Gastroesophageal sphincter (tissue), 4 donors: ENCODE results near the gene MSN. TPM values are rescaled to one million over a fixed set of nuclear protein-coding genes. Genes with fewer than 3 reads are reported as not detected.
A peak's percentile ranks its signal among the peaks of the same experiment; 100 is the strongest.
"Not testable (repeated sequence)": the region's sequence is repeated elsewhere in the genome, so short reads cannot be mapped to it uniquely, and the experiment has no call there.

Experiments
- ATAC-seq: fragments of 150-250 bp; one replicate; pipeline ENCODE4 v1.9.1; 2016; ENCODE audit warnings: mild to moderate bottlenecking, moderate library complexity
- H3K27ac ChIP-seq, 4 donors: fragments of 200-600 bp; sonication (generic) in 3 of 4; 1 replicate in 3 of 4; 2 replicates in 1 of 4; pipeline ENCODE4 v1.5.1; 2016 to 2019
- H3K27me3 ChIP-seq: fragments of 200-600 bp; sonication (generic); one replicate; pipeline ENCODE4 v1.5.1; 2019
- H3K36me3 ChIP-seq, 2 donors: fragments of 200-600 bp; sonication (generic); one replicate each; pipeline ENCODE4 v1.5.1; 2019; ENCODE audit warnings: control low read depth in 1 of 2
- H3K4me1 ChIP-seq, 3 donors: fragments of 200-600 bp; sonication (generic); 1 replicate in 2 of 3; 2 replicates in 1 of 3; pipeline ENCODE4 v1.5.1; 2016 to 2019; ENCODE audit warnings: control low read depth in 2 of 3
- H3K4me3 ChIP-seq, 2 donors: fragments of 200-600 bp; sonication (generic); one replicate each; pipeline ENCODE4 v1.5.1; 2019; ENCODE audit warnings: mild to moderate bottlenecking in 1 of 2, moderate library complexity in 1 of 2
- H3K9me3 ChIP-seq, 3 donors: fragments of 200-600 bp; sonication (generic); one replicate each; pipeline ENCODE4 v1.5.1; 2017 to 2019; ENCODE audit warnings: control low read depth in 2 of 3
- CTCF ChIP-seq, 4 experiments: fragments of 200-600 bp in 2 of 4; fragments of 450-650 bp in 2 of 4; sonication (generic) in 1 of 4; IDR thresholded peaks; one replicate each; pipeline ENCODE4 v1.5.1; 2017 to 2019; ENCODE audit warnings: antibody characterized with exemption in 4 of 4, mild to moderate bottlenecking in 2 of 4, moderate library complexity in 2 of 4
- EP300 ChIP-seq: sonication (generic); formaldehyde crosslinking; IDR thresholded peaks from one replicate; pipeline ENCODE4 v1.6.1; 2017; ENCODE audit warnings: antibody characterized with exemption, mild to moderate bottlenecking
- POLR2A ChIP-seq, 2 donors: fragments of 450-650 bp; IDR thresholded peaks; one replicate each; pipeline ENCODE4 v1.6.1; 2017; ENCODE audit warnings: antibody characterized with exemption in 2 of 2, mild to moderate bottlenecking in 2 of 2, moderate library complexity in 1 of 2
- POLR2AphosphoS5 ChIP-seq: sonication (generic); formaldehyde crosslinking; IDR thresholded peaks from one replicate; pipeline ENCODE4 v1.6.1; 2017; ENCODE audit warnings: antibody characterized with exemption
- WGBS, 2 donors: methylation state at CpG; one replicate each; pipeline ENCODE4 v1.1.5; 2018; ENCODE audit warnings: low coverage in 1 of 2; 5-methylcytosine and 5-hydroxymethylcytosine counted together
- total RNA-seq, 4 donors: library from RNA; depleted of rRNA; stranded (reverse); fragments of >200 nt; gene quantifications; one replicate each; pipeline ENCODE4 v1.1.0, GENCODE V29; 2016

MSN gene
- total RNA-seq, 4 donors from 2014 or later, result 191 to 355 (median 269) TPM

GRCh38 chrX:65644621-65645289 is 22.7 kb upstream of the MSN start:
- Histone ChIP-seq H3K4me3 (no peak overlapping the region), H3K27ac (peak overlapping the region; percentile 59 to 76 (median 72)), H3K36me3 (no peaks in the 10 kb centered on the region), H3K9me3 (no peaks in the 10 kb centered on the region), H3K27me3 (no peaks in the 10 kb centered on the region), H3K4me1 (peaks cover 2 to 30% (median 19%) of the 10 kb centered on the region in 3 donors)
- ATAC-seq, result peak; percentile 98
- WGBS, 2 donors, result 20% methylated on average over 1 of the region's 1 CpG; no CpG with 5 or more reads in 1 of the 2 donors
- TF ChIP-seq EP300 (no peak), POLR2A (IDR thresholded peaks at IDR 0.05) (no peak), CTCF (IDR thresholded peaks at IDR 0.05) (no peak), POLR2AphosphoS5 (peak; percentile 48)

GRCh38 chrX:65647801-65648200 is 19.7 kb upstream of the MSN start:
- no peak for ATAC-seq
- no peaks in the 10 kb centered on the region for H3K36me3 ChIP-seq
- H3K4me3 ChIP-seq, result no peak overlapping the region
- peaks cover 2 to 27% (median 17%) of the 10 kb centered on the region in 3 donors for H3K4me1 ChIP-seq
- no peak for TF ChIP-seq CTCF (IDR thresholded peaks at IDR 0.05)
- no peak for TF ChIP-seq POLR2AphosphoS5
- no peak for TF ChIP-seq EP300
- no peak for TF ChIP-seq POLR2A (IDR thresholded peaks at IDR 0.05)
- H3K27ac ChIP-seq, result no peak overlapping the region
- no peaks in the 10 kb centered on the region for H3K27me3 ChIP-seq
- H3K9me3 ChIP-seq, result no peaks in the 10 kb centered on the region
- WGBS, 2 donors, result 56 to 67% methylated on average over 1 to 2 of the region's 3 CpGs

GRCh38 chrX:65652098-65652497 is 15.4 kb upstream of the MSN start:
- TF ChIP-seq POLR2A (IDR thresholded peaks at IDR 0.05) (no peak), POLR2AphosphoS5 (no peak), EP300 (no peak), CTCF (IDR thresholded peaks at IDR 0.05) (no peak)
- no peak for ATAC-seq
- H3K9me3 ChIP-seq, result no peaks in the 10 kb centered on the region
- H3K27ac ChIP-seq, result no peak overlapping the region
- no peak overlapping the region for H3K4me3 ChIP-seq
- H3K36me3 ChIP-seq, result no peaks in the 10 kb centered on the region
- no CpG with 5 or more reads among the region's 1 CpG for WGBS, 2 donors
- no peaks in the 10 kb centered on the region for H3K27me3 ChIP-seq
- peaks cover 0 to 11% (median 0%) of the 10 kb centered on the region in 3 donors for H3K4me1 ChIP-seq

GRCh38 chrX:65657009-65657441 is 10.4 kb upstream of the MSN start:
- Histone ChIP-seq H3K27ac (peak overlapping the region in 2 of 4 donors; percentile 48 to 57), H3K4me1 (peaks cover 0 to 11% (median 0%) of the 10 kb centered on the region in 3 donors)
- H3K27me3 ChIP-seq, H3K9me3 ChIP-seq, ATAC-seq, H3K36me3 ChIP-seq, H3K4me3 ChIP-seq: not testable (repeated sequence)
- no CpG with 5 or more reads among the region's 7 CpGs for WGBS, 2 donors

- Histone ChIP-seq H3K27me3 (no peaks in the 10 kb centered on the region), H3K9me3 (no peaks in the 10 kb centered on the region), H3K4me1 (peaks cover 0 to 11% (median 0%) of the 10 kb centered on the region in 3 donors), H3K27ac (no peak overlapping the region), H3K36me3 (no peaks in the 10 kb centered on the region), H3K4me3 (no peak overlapping the region)
- WGBS, 2 donors, result 40% methylated on average over 1 of the region's 5 CpGs; no CpG with 5 or more reads in 1 of the 2 donors
- TF ChIP-seq CTCF (IDR thresholded peaks at IDR 0.05), result no peak
- no peak for TF ChIP-seq EP300
- TF ChIP-seq POLR2AphosphoS5, result no peak
- TF ChIP-seq POLR2A (IDR thresholded peaks at IDR 0.05), result no peak
- ATAC-seq, result no peak
Measured at GRCh38 chrX:65657659-65658058, 9.8 kb upstream of the MSN start.
